Astrocyte (in vitro differentiated cells and primary cell): ENCODE data around the gene SNAI3. TPM values are rescaled to one million over a fixed set of nuclear protein-coding genes. Genes with fewer than 3 reads are reported as not detected.
A peak's percentile ranks its signal among the peaks of the same experiment; 100 is the strongest.

Experiments
- DNase-seq: peaks from one replicate; pipeline ENCODE4 v3.0.0-alpha.2; 2010; ENCODE audit warnings: low read depth
- FAIRE-seq: peaks from 2 replicates; lab custom pipeline; 2011; peaks lifted over from hg19 to GRCh38; lab: Jason Lieb, UNC
- H2AFZ ChIP-seq: 2 replicates; pipeline ENCODE4 v1.6.0; 2012; ENCODE audit warnings: low read depth, low read length, inconsistent platforms
- H3K27ac ChIP-seq: 2 replicates; pipeline ENCODE4 v1.5.1; 2011; ENCODE audit warnings: low read depth, low read length, inconsistent platforms
- H3K27me3 ChIP-seq: 2 replicates; pipeline ENCODE4 v1.6.0; 2011; ENCODE audit warnings: low read length, inconsistent platforms; ENCODE audit not compliant: insufficient read depth
- H3K36me3 ChIP-seq: 2 replicates; pipeline ENCODE4 v1.5.1; 2011; ENCODE audit warnings: low read length, inconsistent platforms; ENCODE audit not compliant: insufficient read depth
- H3K4me1 ChIP-seq: 2 replicates; pipeline ENCODE4 v1.5.1; 2011; ENCODE audit warnings: low read length, inconsistent platforms; ENCODE audit not compliant: insufficient read depth
- H3K4me2 ChIP-seq: 2 replicates; pipeline ENCODE4 v1.6.0; 2012; ENCODE audit warnings: low read length, inconsistent platforms
- H3K4me3 ChIP-seq: 2 replicates; pipeline ENCODE4 v1.5.1; 2011; ENCODE audit warnings: low read depth, mild to moderate bottlenecking, low read length, inconsistent platforms; ENCODE audit not compliant: insufficient read depth
- H3K79me2 ChIP-seq: 2 replicates; pipeline ENCODE4 v1.6.0; 2012; ENCODE audit warnings: mild to moderate bottlenecking, low read length, inconsistent platforms; ENCODE audit not compliant: insufficient read depth
- H3K9ac ChIP-seq: 2 replicates; pipeline ENCODE4 v1.6.0; 2012; ENCODE audit warnings: mild to moderate bottlenecking, low read length, inconsistent platforms
- H3K9me3 ChIP-seq: 2 replicates; pipeline ENCODE4 v1.5.1; 2012; ENCODE audit warnings: low read depth, mild to moderate bottlenecking, low read length, inconsistent platforms; ENCODE audit not compliant: insufficient read depth
- H4K20me1 ChIP-seq: 2 replicates; pipeline ENCODE4 v1.6.0; 2012; ENCODE audit warnings: low read length, inconsistent platforms; ENCODE audit not compliant: insufficient read depth
- H3K27ac Mint-ChIP-seq: one replicate; pipeline ENCODE4 v1.8.0; 2021; ENCODE audit warnings: mild to moderate bottlenecking, mixed read lengths; ENCODE audit not compliant: unreplicated experiment
- H3K27me3 Mint-ChIP-seq: one replicate; pipeline ENCODE4 v1.8.0; 2021; ENCODE audit warnings: low read depth, mixed read lengths; ENCODE audit not compliant: unreplicated experiment
- H3K36me3 Mint-ChIP-seq: one replicate; pipeline ENCODE4 v1.8.0; 2021; ENCODE audit warnings: low read depth, mixed read lengths; ENCODE audit not compliant: unreplicated experiment
- H3K4me1 Mint-ChIP-seq: one replicate; pipeline ENCODE4 v1.8.0; 2021; ENCODE audit warnings: low read depth, mixed read lengths; ENCODE audit not compliant: unreplicated experiment
- H3K4me3 Mint-ChIP-seq: one replicate; pipeline ENCODE4 v1.8.0; 2021; ENCODE audit warnings: mild to moderate bottlenecking, moderate library complexity, mixed read lengths; ENCODE audit not compliant: unreplicated experiment
- H3K9me3 Mint-ChIP-seq: one replicate; pipeline ENCODE4 v1.8.0; 2021; ENCODE audit warnings: mild to moderate bottlenecking, mixed read lengths; ENCODE audit not compliant: unreplicated experiment
- CTCF ChIP-seq: IDR thresholded peaks from 2 replicates; pipeline ENCODE4 v1.5.1; 2011; ENCODE audit warnings: low read depth, mild to moderate bottlenecking, inconsistent platforms, low read length, moderate library complexity; ENCODE audit not compliant: insufficient read depth
- EZH2 ChIP-seq: IDR thresholded peaks from 2 replicates; pipeline ENCODE4 v1.6.1; 2012; ENCODE audit warnings: mild to moderate bottlenecking, low read length, inconsistent platforms; ENCODE audit not compliant: insufficient read depth
- total RNA-seq: library from RNA; stranded (reverse); gene quantifications from 2 replicates; pipeline ENCODE4 v1.2.1, GENCODE V29; 2021

Gene SNAI3
- total RNA-seq, 1 donor from 2014 or later: 0.48 TPM

GRCh38 chr16:88732961-88733294 lies 46.6 kb upstream of the SNAI3 start:
- H3K79me2 ChIP-seq: peaks cover 11% of the 10 kb centered on the region
- no peak overlapping the region for H3K4me2 ChIP-seq
- H3K36me3 ChIP-seq: no peaks in the 10 kb centered on the region
- no peak overlapping the region for H3K27ac ChIP-seq
- no peak for FAIRE-seq
- no peak overlapping the region for H3K27ac Mint-ChIP-seq
- H3K36me3 Mint-ChIP-seq: peaks cover 5% of the 10 kb centered on the region
- no peak overlapping the region for H3K4me3 ChIP-seq
- no peaks in the 10 kb centered on the region for H3K9me3 Mint-ChIP-seq
- no peak overlapping the region for H3K4me3 Mint-ChIP-seq
- H3K9ac ChIP-seq: no peak overlapping the region
- no peak for DNase-seq
- peaks cover 9% of the 10 kb centered on the region for H3K4me1 Mint-ChIP-seq
- no peaks in the 10 kb centered on the region for H3K9me3 ChIP-seq
- peaks cover 12% of the 10 kb centered on the region for H3K4me1 ChIP-seq
- peaks cover 64% of the 10 kb centered on the region for H4K20me1 ChIP-seq
- no peaks in the 10 kb centered on the region for H3K27me3 ChIP-seq
- TF ChIP-seq CTCF (no peak), EZH2 (no peak)
- no peaks in the 10 kb centered on the region for H3K27me3 Mint-ChIP-seq
- H2AFZ ChIP-seq: no peak overlapping the region

- Histone ChIP-seq H2AFZ (no peak overlapping the region), H3K4me1 (peaks cover 12% of the 10 kb centered on the region), H3K9ac (no peak overlapping the region), H3K79me2 (peaks cover 11% of the 10 kb centered on the region), H3K27ac (no peak overlapping the region), H3K9me3 (no peaks in the 10 kb centered on the region), H3K4me2 (no peak overlapping the region), H3K36me3 (no peaks in the 10 kb centered on the region), H3K4me3 (no peak overlapping the region), H3K27me3 (no peaks in the 10 kb centered on the region), H4K20me1 (peaks cover 61% of the 10 kb centered on the region)
- no peak for TF ChIP-seq CTCF
- no peak for TF ChIP-seq EZH2
- DNase-seq (no peak), FAIRE-seq (no peak)
- no peaks in the 10 kb centered on the region for H3K27me3 Mint-ChIP-seq
- no peaks in the 10 kb centered on the region for H3K9me3 Mint-ChIP-seq
- peaks cover 9% of the 10 kb centered on the region for H3K4me1 Mint-ChIP-seq
- H3K36me3 Mint-ChIP-seq: peaks cover 5% of the 10 kb centered on the region
- H3K4me3 Mint-ChIP-seq: no peak overlapping the region
- no peak overlapping the region for H3K27ac Mint-ChIP-seq
Measured at GRCh38 chr16:88732172-88732960, 46.1 kb upstream of the SNAI3 start.

- Mint-ChIP-seq H3K9me3 (no peaks in the 10 kb centered on the region), H3K4me1 (peaks cover 9% of the 10 kb centered on the region), H3K36me3 (peaks cover 5% of the 10 kb centered on the region), H3K27me3 (no peaks in the 10 kb centered on the region), H3K4me3 (no peak overlapping the region), H3K27ac (peak overlapping the region; percentile 87)
- Histone ChIP-seq H2AFZ (no peak overlapping the region), H3K27me3 (no peaks in the 10 kb centered on the region), H4K20me1 (peaks cover 57% of the 10 kb centered on the region), H3K79me2 (peaks cover 11% of the 10 kb centered on the region), H3K27ac (peak overlapping the region; percentile 37), H3K4me1 (peaks cover 12% of the 10 kb centered on the region), H3K9ac (peak overlapping the region; percentile 53), H3K36me3 (no peaks in the 10 kb centered on the region), H3K4me3 (no peak overlapping the region), H3K4me2 (peak overlapping the region; percentile 55), H3K9me3 (no peaks in the 10 kb centered on the region)
- FAIRE-seq (no peak), DNase-seq (no peak)
- TF ChIP-seq EZH2 (no peak), CTCF (no peak)
Measured at GRCh38 chr16:88731699-88732098, 45.4 kb upstream of the SNAI3 start.
